GM23338 (cell line): ENCODE data around the gene PUM1. TPM values are rescaled to one million over a fixed set of nuclear protein-coding genes. Genes with fewer than 3 reads are reported as not detected.
"Not testable (repeated sequence)": the region's sequence is repeated elsewhere in the genome, so short reads cannot be mapped to it uniquely, and the experiment has no call there.

Source experiments
- ATAC-seq: fragments of 200-7000 bp; cut with Tn5 transposase; 3 replicates; pipeline ENCODE4 v1.9.1; 2020
- DNase-seq: peaks from one replicate; pipeline ENCODE4 v3.0.0-alpha.2; 2015; ENCODE audit warnings: low spot score
- H2AFZ ChIP-seq: fragments of 200-600 bp; sonication (generic); 2 replicates; pipeline ENCODE4 v1.8.0; 2016; ENCODE audit warnings: antibody characterized with exemption, mild to moderate bottlenecking, moderate library complexity
- H3F3A ChIP-seq: fragments of 200-600 bp; sonication (generic); replicated peaks from 2 replicates; pipeline ENCODE4 v1.8.0; 2017; ENCODE audit warnings: antibody characterized with exemption, mixed run types, low read depth
- H3K27ac ChIP-seq: fragments of 200-600 bp; sonication (generic); 2 replicates; pipeline ENCODE4 v1.6.1; 2016; ENCODE audit warnings: low read depth
- H3K27me3 ChIP-seq: fragments of 200-600 bp; sonication (generic); 2 replicates; pipeline ENCODE4 v1.8.0; 2016; ENCODE audit warnings: mild to moderate bottlenecking, mixed run types, moderate library complexity; ENCODE audit not compliant: insufficient read depth
- H3K36me3 ChIP-seq: fragments of 200-600 bp; sonication (generic); 2 replicates; pipeline ENCODE4 v1.8.0; 2016; ENCODE audit warnings: mild to moderate bottlenecking; ENCODE audit not compliant: insufficient read depth
- H3K4me1 ChIP-seq: fragments of 200-600 bp; sonication (generic); 2 replicates; pipeline ENCODE4 v1.8.0; 2016; ENCODE audit warnings: mild to moderate bottlenecking, moderate library complexity; ENCODE audit not compliant: insufficient read depth
- H3K4me2 ChIP-seq: fragments of 200-600 bp; sonication (generic); 2 replicates; pipeline ENCODE4 v1.7.1; 2017; ENCODE audit warnings: mixed run types
- H3K4me3 ChIP-seq: fragments of 200-600 bp; sonication (generic); 2 replicates; pipeline ENCODE4 v1.6.1; 2016; ENCODE audit warnings: mixed run types
- H3K79me2 ChIP-seq: fragments of 200-600 bp; sonication (generic); replicated peaks from 2 replicates; pipeline ENCODE4 v1.8.0; 2017; ENCODE audit warnings: mild to moderate bottlenecking; ENCODE audit not compliant: insufficient read depth
- H3K9me2 ChIP-seq: fragments of 200-600 bp; sonication (generic); 2 replicates; pipeline ENCODE4 v1.8.0; 2017; ENCODE audit not compliant: insufficient read depth
- H4K20me1 ChIP-seq: fragments of 200-600 bp; sonication (generic); replicated peaks from 2 replicates; pipeline ENCODE4 v1.8.0; 2017; ENCODE audit warnings: mild to moderate bottlenecking; ENCODE audit not compliant: insufficient read depth
- H3K27ac Mint-ChIP-seq: 2 replicates; pipeline ENCODE4 v1.8.0; 2020; ENCODE audit warnings: inconsistent platforms, mild to moderate bottlenecking, moderate library complexity, mixed read lengths
- H3K27me3 Mint-ChIP-seq: 3 replicates; pipeline ENCODE4 v1.8.0; 2022; ENCODE audit warnings: low read depth, mild to moderate bottlenecking, moderate library complexity, mixed read lengths, inconsistent platforms; ENCODE audit not compliant: insufficient read depth, poor library complexity
- H3K36me3 Mint-ChIP-seq: 3 replicates; pipeline ENCODE4 v1.8.0; 2021; ENCODE audit warnings: low read depth, mild to moderate bottlenecking, inconsistent platforms, moderate library complexity, mixed read lengths
- H3K4me1 Mint-ChIP-seq: 3 replicates; pipeline ENCODE4 v1.8.0; 2020; ENCODE audit warnings: mild to moderate bottlenecking, inconsistent platforms, mixed read lengths
- H3K4me3 Mint-ChIP-seq: 3 replicates; pipeline ENCODE4 v1.8.0; 2021; ENCODE audit warnings: moderate library complexity, mild to moderate bottlenecking, inconsistent platforms, mixed read lengths
- H3K9me3 Mint-ChIP-seq: 3 replicates; pipeline ENCODE4 v1.8.0; 2020; ENCODE audit warnings: moderate library complexity, mild to moderate bottlenecking, inconsistent platforms, mixed read lengths
- JUNB ChIP-seq: IDR thresholded peaks from one replicate; pipeline ENCODE4 v1.6.1; 2016; ENCODE audit warnings: antibody characterized with exemption; ENCODE audit not compliant: unreplicated experiment
- STAT1 ChIP-seq: IDR thresholded peaks from one replicate; pipeline ENCODE4 v1.6.1; 2016; ENCODE audit warnings: antibody characterized with exemption; ENCODE audit not compliant: unreplicated experiment
- polyA plus RNA-seq: library from polyadenylated mRNA; unstranded; fragments of >200 nt; fragmentation: Nextera tagmentation; extraction: Ambion mirVana; gene quantifications from 2 replicates; pipeline ENCODE4 v1.2.1, GENCODE V29; 2016
- total RNA-seq: library from RNA; depleted of rRNA; stranded (reverse); fragments of >200 nt; shearing (Covaris generic); gene quantifications from 2 replicates; pipeline ENCODE4 v1.2.3, GENCODE V29; 2014
- TF ChIP-seq, protein P1 (sequence below): fragments of 250-450 bp; sonication (Bioruptor Pico); IDR thresholded peaks from 2 replicates; pipeline ENCODE4 v1.5.0; 2020; ENCODE audit warnings: mild to moderate bottlenecking, moderate library complexity
- TF ChIP-seq, protein P2 (sequence below): IDR thresholded peaks from one replicate; pipeline ENCODE4 v1.6.1; 2018; ENCODE audit warnings: antibody characterized with exemption; ENCODE audit not compliant: unreplicated experiment

Gene PUM1
- total and polyA plus RNA-seq, 2 experiments from 2014 or later = 44.4 to 117 TPM

DNA sequence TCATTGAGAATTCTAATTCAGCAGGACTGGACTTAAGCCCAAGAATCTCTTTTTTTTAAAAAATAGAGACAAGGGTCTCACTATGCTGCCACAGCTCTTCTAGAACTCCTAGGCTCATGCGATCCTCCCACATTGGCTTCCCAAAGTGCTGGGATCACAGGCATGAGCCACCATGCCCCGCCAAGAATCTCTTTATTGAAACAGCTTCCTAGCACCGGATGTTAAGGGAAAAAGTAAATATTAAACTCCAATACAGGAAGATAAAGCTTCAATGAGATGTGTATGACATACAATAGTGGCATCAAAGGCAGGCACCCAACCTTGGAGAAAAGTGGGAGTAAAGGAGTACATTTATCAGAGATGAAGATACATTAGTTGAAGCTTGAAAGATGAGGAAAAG is 25.5 kb downstream of the PUM1 start (continued):
- TF ChIP-seq, protein P1, sequence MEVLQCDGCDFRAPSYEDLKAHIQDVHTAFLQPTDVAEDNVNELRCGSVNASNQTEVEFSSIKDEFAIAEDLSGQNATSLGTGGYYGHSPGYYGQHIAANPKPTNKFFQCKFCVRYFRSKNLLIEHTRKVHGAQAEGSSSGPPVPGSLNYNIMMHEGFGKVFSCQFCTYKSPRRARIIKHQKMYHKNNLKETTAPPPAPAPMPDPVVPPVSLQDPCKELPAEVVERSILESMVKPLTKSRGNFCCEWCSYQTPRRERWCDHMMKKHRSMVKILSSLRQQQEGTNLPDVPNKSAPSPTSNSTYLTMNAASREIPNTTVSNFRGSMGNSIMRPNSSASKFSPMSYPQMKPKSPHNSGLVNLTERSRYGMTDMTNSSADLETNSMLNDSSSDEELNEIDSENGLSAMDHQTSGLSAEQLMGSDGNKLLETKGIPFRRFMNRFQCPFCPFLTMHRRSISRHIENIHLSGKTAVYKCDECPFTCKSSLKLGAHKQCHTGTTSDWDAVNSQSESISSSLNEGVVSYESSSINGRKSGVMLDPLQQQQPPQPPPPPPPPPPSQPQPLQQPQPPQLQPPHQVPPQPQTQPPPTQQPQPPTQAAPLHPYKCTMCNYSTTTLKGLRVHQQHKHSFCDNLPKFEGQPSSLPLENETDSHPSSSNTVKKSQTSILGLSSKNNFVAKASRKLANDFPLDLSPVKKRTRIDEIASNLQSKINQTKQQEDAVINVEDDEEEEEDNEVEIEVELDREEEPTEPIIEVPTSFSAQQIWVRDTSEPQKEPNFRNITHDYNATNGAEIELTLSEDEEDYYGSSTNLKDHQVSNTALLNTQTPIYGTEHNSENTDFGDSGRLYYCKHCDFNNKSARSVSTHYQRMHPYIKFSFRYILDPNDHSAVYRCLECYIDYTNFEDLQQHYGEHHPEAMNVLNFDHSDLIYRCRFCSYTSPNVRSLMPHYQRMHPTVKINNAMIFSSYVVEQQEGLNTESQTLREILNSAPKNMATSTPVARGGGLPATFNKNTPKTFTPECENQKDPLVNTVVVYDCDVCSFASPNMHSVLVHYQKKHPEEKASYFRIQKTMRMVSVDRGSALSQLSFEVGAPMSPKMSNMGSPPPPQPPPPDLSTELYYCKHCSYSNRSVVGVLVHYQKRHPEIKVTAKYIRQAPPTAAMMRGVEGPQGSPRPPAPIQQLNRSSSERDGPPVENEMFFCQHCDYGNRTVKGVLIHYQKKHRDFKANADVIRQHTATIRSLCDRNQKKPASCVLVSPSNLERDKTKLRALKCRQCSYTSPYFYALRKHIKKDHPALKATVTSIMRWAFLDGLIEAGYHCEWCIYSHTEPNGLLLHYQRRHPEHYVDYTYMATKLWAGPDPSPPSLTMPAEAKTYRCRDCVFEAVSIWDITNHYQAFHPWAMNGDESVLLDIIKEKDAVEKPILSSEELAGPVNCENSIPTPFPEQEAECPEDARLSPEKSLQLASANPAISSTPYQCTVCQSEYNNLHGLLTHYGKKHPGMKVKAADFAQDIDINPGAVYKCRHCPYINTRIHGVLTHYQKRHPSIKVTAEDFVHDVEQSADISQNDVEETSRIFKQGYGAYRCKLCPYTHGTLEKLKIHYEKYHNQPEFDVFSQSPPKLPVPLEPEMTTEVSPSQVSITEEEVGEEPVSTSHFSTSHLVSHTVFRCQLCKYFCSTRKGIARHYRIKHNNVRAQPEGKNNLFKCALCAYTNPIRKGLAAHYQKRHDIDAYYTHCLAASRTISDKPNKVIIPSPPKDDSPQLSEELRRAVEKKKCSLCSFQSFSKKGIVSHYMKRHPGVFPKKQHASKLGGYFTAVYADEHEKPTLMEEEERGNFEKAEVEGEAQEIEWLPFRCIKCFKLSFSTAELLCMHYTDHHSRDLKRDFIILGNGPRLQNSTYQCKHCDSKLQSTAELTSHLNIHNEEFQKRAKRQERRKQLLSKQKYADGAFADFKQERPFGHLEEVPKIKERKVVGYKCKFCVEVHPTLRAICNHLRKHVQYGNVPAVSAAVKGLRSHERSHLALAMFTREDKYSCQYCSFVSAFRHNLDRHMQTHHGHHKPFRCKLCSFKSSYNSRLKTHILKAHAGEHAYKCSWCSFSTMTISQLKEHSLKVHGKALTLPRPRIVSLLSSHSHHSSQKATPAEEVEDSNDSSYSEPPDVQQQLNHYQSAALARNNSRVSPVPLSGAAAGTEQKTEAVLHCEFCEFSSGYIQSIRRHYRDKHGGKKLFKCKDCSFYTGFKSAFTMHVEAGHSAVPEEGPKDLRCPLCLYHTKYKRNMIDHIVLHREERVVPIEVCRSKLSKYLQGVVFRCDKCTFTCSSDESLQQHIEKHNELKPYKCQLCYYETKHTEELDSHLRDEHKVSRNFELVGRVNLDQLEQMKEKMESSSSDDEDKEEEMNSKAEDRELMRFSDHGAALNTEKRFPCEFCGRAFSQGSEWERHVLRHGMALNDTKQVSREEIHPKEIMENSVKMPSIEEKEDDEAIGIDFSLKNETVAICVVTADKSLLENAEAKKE (CRISPR knock-in tag) = no peak
- TF ChIP-seq JUNB = no peak
- TF ChIP-seq, protein P2, sequence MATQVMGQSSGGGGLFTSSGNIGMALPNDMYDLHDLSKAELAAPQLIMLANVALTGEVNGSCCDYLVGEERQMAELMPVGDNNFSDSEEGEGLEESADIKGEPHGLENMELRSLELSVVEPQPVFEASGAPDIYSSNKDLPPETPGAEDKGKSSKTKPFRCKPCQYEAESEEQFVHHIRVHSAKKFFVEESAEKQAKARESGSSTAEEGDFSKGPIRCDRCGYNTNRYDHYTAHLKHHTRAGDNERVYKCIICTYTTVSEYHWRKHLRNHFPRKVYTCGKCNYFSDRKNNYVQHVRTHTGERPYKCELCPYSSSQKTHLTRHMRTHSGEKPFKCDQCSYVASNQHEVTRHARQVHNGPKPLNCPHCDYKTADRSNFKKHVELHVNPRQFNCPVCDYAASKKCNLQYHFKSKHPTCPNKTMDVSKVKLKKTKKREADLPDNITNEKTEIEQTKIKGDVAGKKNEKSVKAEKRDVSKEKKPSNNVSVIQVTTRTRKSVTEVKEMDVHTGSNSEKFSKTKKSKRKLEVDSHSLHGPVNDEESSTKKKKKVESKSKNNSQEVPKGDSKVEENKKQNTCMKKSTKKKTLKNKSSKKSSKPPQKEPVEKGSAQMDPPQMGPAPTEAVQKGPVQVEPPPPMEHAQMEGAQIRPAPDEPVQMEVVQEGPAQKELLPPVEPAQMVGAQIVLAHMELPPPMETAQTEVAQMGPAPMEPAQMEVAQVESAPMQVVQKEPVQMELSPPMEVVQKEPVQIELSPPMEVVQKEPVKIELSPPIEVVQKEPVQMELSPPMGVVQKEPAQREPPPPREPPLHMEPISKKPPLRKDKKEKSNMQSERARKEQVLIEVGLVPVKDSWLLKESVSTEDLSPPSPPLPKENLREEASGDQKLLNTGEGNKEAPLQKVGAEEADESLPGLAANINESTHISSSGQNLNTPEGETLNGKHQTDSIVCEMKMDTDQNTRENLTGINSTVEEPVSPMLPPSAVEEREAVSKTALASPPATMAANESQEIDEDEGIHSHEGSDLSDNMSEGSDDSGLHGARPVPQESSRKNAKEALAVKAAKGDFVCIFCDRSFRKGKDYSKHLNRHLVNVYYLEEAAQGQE = no peak
- TF ChIP-seq STAT1 = no peak

DNA sequence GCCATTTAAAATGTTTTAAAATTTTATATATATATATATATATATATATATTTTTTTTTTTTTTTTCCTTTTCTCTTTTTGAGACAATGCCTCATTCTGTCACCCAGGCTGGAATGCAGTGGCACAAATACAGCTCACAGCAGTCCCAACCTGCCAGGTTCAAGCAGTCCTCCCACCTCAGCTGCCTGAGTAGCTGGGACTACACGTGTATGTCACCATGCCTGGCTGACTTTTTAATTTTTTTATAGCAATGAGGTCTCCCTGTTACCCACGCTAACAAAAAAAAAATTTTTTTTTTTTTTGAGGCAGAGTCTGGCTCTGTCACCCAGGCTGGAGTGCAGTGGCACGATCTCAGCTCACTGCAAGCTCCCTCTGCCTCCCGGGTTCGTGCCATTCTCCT is 26.6 kb downstream of the PUM1 start:
- H3K27ac Mint-ChIP-seq = not testable (repeated sequence)
- H3K36me3 Mint-ChIP-seq = peaks cover 46% of the 10 kb centered on the region

More for the DNA sequence above, 26.6 kb downstream of the PUM1 start:
- H3K36me3 ChIP-seq, H2AFZ ChIP-seq, DNase-seq, H3K9me3 Mint-ChIP-seq, H3K9me2 ChIP-seq, H3K4me3 Mint-ChIP-seq, H3F3A ChIP-seq, ATAC-seq, H3K4me2 ChIP-seq, H3K27me3 Mint-ChIP-seq, H3K27ac ChIP-seq, H3K4me3 ChIP-seq, H3K27me3 ChIP-seq: not testable (repeated sequence)
- Histone ChIP-seq H3K79me2 (peaks cover 100% of the 10 kb centered on the region), H3K4me1 (peaks cover 17% of the 10 kb centered on the region), H4K20me1 (peaks cover 95% of the 10 kb centered on the region)
- peaks cover 36% of the 10 kb centered on the region for H3K4me1 Mint-ChIP-seq
